Measurements from ENCODE around the gene EGF.
"Not testable (repeated sequence)": the region's sequence is repeated elsewhere in the genome, so short reads cannot be mapped to it uniquely, and the experiment has no call there.

DNA sequence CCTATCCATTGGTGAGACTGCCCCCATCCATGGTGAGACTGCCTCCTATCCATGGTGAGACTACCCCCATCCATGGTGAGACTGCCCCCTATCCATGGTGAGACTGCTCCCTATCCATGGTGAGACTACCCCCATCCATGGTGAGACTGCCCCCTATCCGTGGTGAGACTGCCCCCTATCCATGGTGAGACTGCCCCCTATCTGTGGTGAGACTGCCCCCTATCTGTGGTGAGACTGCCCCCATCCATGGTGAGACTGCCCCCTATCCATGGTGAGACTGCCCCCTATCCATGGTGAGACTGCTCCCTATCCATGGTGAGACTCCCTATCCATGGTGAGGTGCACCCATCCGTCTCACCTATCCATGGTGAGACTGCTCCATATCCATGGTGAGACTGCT lies 37.1 kb upstream of the EGF start:
- not testable (repeated sequence) for TF ChIP-seq CTCF, POLR2A (IDR thresholded peaks at IDR 0.05)
